HUES48 (cell line): ENCODE measurements around the gene RXRA.

Experiments
- H3K27ac ChIP-seq: one replicate; pipeline ENCODE4 v1.7.0; 2013; ENCODE audit warnings: low read depth, low read length, inconsistent platforms
- H3K27me3 ChIP-seq: 2 replicates; pipeline ENCODE4 v1.6.1; 2013; ENCODE audit warnings: mild to moderate bottlenecking, low read length; ENCODE audit not compliant: control insufficient read depth, insufficient read depth
- H3K36me3 ChIP-seq: 2 replicates; pipeline ENCODE4 v1.6.1; 2013; ENCODE audit warnings: low read length; ENCODE audit not compliant: control insufficient read depth, insufficient read depth
- H3K4me1 ChIP-seq: 2 replicates; pipeline ENCODE4 v1.6.1; 2013; ENCODE audit warnings: mild to moderate bottlenecking, low read length; ENCODE audit not compliant: control insufficient read depth, insufficient read depth
- H3K4me3 ChIP-seq: 2 replicates; pipeline ENCODE4 v1.5.1; 2013; ENCODE audit warnings: mild to moderate bottlenecking, low read depth, low read length
- H3K9ac ChIP-seq: 2 replicates; pipeline ENCODE4 v1.6.1; 2013; ENCODE audit warnings: mild to moderate bottlenecking, low read depth, low read length, moderate library complexity
- H3K9me3 ChIP-seq: 2 replicates; pipeline ENCODE4 v1.6.1; 2013; ENCODE audit warnings: low read length; ENCODE audit not compliant: control insufficient read depth, insufficient read depth

Gene RXRA

DNA sequence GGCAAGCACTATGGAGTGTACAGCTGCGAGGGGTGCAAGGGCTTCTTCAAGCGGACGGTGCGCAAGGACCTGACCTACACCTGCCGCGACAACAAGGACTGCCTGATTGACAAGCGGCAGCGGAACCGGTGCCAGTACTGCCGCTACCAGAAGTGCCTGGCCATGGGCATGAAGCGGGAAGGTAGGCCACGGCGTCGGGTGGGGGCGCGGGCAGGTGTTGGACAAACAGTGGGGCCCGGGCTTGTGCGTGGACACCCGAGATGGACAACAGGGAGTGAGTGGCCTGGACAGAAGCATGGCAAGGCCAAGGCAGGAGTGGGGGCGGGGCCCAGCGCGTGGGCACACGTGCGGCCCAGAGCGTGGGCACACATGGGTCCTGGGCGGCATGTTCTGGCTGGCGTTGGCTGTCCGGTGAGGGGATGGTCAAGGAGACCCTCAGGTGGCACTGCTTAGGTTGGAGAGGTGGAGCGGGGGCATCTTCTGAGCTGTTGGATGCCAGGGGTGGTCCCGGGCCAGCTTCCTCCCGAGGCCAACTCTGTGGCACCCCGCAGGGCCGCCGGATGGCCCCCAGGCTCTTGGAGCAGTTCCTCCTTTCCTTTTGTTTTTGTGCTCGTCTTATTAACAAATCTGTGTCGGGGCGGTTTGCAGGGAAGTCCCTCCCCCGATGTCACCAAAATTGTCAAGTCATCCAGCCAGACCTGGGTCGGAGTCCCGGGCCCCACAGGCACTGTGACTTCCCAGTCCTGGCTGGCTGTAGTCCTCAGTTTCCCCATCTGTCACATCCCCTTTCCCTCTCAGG is 82.9 kb downstream of the RXRA start:
- no peaks in the 10 kb centered on the region for H3K9me3 ChIP-seq
- H3K27me3 ChIP-seq, result no peaks in the 10 kb centered on the region
- H3K27ac ChIP-seq, result no peak overlapping the region
- no peaks in the 10 kb centered on the region; the same call in 1 of the 2 replicates for H3K36me3 ChIP-seq
- peaks cover 9% of the 10 kb centered on the region for H3K4me1 ChIP-seq
- H3K4me3 ChIP-seq, result no peak overlapping the region
- no peak overlapping the region for H3K9ac ChIP-seq

- Histone ChIP-seq H3K9ac (no peak overlapping the region), H3K27ac (no peak overlapping the region), H3K4me3 (no peak overlapping the region), H3K4me1 (peaks cover 9% of the 10 kb centered on the region), H3K36me3 (no peaks in the 10 kb centered on the region; the same call in 1 of the 2 replicates), H3K9me3 (no peaks in the 10 kb centered on the region), H3K27me3 (no peaks in the 10 kb centered on the region)
These were observed 84.0 kb downstream of the RXRA start for GRCh38 chr9:134410071-134410834.

GRCh38 chr9:134410835-134411217 is 84.6 kb downstream of the RXRA start:
- Histone ChIP-seq H3K9ac (no peak overlapping the region), H3K27ac (no peak overlapping the region), H3K4me1 (peaks cover 9% of the 10 kb centered on the region), H3K27me3 (no peaks in the 10 kb centered on the region), H3K4me3 (no peak overlapping the region), H3K36me3 (no peaks in the 10 kb centered on the region; the same call in 1 of the 2 replicates), H3K9me3 (no peaks in the 10 kb centered on the region)

DNA sequence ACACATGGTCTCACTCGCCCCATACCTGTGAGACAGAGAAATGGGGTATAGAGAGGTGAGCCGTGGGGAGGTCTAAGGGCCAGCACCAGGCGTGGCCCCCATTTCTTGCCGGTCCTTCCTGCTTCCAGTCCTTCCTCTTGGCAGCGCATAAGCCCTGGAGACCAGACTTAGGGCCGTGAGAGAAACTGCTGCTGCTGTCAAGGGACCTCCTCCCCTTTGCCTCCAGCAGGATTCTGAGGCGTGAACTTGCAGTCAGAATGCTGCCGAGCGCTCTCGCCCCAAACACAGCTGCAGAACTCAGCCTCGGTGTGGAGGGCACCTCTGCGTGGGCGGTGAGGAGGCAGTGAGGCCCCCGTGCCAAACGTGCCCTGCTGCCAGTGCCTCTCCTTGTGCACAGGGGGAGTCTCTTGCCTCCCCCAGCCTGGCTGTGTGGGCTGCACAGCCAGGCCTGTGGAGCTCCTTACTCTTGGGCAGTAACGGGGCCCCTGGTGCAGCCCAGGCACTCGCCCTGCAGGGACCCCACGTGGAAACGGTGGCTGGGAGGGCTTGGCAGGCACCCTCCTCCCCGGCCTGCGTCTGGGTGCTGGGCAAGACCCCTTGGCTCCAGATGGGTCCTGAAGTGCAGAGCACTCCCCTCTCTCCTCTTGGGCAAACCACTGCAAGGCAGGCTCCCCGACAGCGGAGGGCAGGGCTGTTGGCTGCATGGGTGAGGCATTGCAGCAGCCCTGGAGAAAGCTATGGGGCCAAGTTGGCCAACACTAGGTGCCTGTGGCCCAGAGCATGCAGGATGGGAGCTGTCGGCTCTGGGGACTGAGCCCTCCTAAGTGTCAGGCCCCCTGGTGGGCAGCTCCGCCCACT is 85.4 kb downstream of the RXRA start:
- Histone ChIP-seq H3K27me3 (no peaks in the 10 kb centered on the region), H3K36me3 (no peaks in the 10 kb centered on the region; the same call in 1 of the 2 replicates), H3K4me3 (no peak overlapping the region), H3K9ac (no peak overlapping the region), H3K27ac (no peak overlapping the region), H3K4me1 (peaks cover 9% of the 10 kb centered on the region), H3K9me3 (no peaks in the 10 kb centered on the region)

DNA sequence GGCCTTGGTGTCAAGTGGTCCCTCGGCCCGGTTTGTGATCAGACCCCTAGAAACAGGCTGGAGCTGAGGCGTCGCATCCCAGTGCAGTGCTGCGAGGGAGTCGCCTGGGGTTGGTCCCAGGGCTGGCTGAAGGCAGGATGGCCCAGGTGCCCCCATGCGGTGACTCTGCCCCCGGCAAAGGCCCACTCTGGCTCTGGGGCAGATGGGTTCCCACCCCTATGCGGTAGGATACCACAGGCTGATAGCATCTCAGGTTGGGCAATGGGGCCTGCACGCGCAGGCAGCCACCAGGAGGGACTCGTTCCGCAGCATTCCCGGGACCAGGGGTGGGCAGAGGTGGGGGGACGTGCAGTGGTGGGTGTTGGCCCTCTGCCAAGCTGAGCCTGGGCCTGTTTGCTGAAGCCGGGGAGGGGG is 86.0 kb downstream of the RXRA start:
- Histone ChIP-seq H3K9me3 (no peaks in the 10 kb centered on the region), H3K27me3 (no peaks in the 10 kb centered on the region), H3K36me3 (peaks cover 3% of the 10 kb centered on the region), H3K4me1 (peaks cover 3% of the 10 kb centered on the region; the same call in 1 of the 2 replicates), H3K9ac (no peak overlapping the region), H3K4me3 (no peak overlapping the region), H3K27ac (no peak overlapping the region)

- Histone ChIP-seq H3K4me1 (no peaks in the 10 kb centered on the region), H3K27me3 (no peaks in the 10 kb centered on the region), H3K9me3 (no peaks in the 10 kb centered on the region), H3K36me3 (peaks cover 3% of the 10 kb centered on the region), H3K4me3 (no peak overlapping the region), H3K27ac (no peak overlapping the region), H3K9ac (no peak overlapping the region)
These were observed 87.0 kb downstream of the RXRA start for GRCh38 chr9:134413112-134413715.

DNA sequence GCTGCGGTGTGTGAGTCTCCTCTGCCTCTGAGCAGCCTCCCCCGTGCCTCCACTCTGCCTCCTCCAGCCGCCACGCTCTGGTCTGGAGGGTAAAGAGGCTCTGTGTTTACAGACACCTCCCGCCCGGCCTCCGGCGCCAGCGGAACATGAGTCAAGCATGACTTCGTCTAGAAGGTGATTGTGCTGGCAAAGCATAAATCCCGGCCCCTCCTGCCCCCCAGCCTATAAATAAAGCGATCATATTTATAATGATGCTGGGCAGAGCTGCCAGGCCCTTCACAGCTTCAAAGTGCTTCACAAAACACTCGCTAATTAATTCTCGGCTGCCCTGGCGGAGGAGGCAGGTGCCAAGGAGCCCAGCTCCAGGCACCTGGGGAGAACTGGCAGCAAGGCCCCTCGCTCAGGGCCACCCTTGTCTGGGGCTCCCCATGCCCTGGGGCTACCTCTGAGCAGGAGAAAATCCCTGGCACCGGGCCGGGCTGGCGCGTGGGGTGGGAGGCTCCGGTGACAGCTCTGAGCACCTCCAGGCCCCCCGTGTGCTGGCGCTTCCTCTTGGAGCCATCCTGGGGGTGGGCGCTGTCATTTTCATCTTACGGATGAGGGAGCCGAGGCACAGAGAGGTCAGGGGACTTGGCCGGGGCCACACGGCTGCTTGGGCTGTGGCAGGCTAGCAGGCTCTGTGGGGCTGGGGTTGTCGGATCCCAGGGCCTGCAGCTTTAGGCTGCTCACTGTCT is 87.8 kb downstream of the RXRA start:
- H3K36me3 ChIP-seq, result peaks cover 3% of the 10 kb centered on the region
- no peak overlapping the region for H3K4me3 ChIP-seq
- no peak overlapping the region for H3K9ac ChIP-seq
- no peaks in the 10 kb centered on the region for H3K4me1 ChIP-seq
- H3K27me3 ChIP-seq, result no peaks in the 10 kb centered on the region
- no peaks in the 10 kb centered on the region for H3K9me3 ChIP-seq
- no peak overlapping the region for H3K27ac ChIP-seq

- Histone ChIP-seq H3K36me3 (peaks cover 3% of the 10 kb centered on the region), H3K9me3 (no peaks in the 10 kb centered on the region), H3K27ac (no peak overlapping the region), H3K9ac (no peak overlapping the region), H3K27me3 (no peaks in the 10 kb centered on the region), H3K4me1 (no peaks in the 10 kb centered on the region), H3K4me3 (no peak overlapping the region)
These were observed 88.7 kb downstream of the RXRA start for GRCh38 chr9:134414900-134415425.

GRCh38 chr9:134416385-134417015 is 90.2 kb downstream of the RXRA start:
- no peak overlapping the region for H3K27ac ChIP-seq
- no peaks in the 10 kb centered on the region for H3K4me1 ChIP-seq
- H3K36me3 ChIP-seq, result peaks cover 5% of the 10 kb centered on the region; the same call in 1 of the 2 replicates
- H3K4me3 ChIP-seq, result no peak overlapping the region
- H3K9ac ChIP-seq, result no peak overlapping the region
- H3K9me3 ChIP-seq, result no peaks in the 10 kb centered on the region
- H3K27me3 ChIP-seq, result no peaks in the 10 kb centered on the region
